Right hindlimb (tissue), 1 donor: ENCODE results near the gene PRKCH.

Source experiments
- DNase-seq: peaks from one replicate; pipeline ENCODE4 v3.0.0-alpha.2; 2018

The PRKCH gene

GRCh38 chr14:61477712-61478462 lies 156.5 kb downstream of the PRKCH start:
- DNase-seq, result no peak

- no peak for DNase-seq
These were observed 157.6 kb downstream of the PRKCH start for GRCh38 chr14:61478971-61479473.

GRCh38 chr14:61479746-61480502 lies 158.5 kb downstream of the PRKCH start:
- no peak for DNase-seq

- DNase-seq, result no peak
These were observed 159.4 kb downstream of the PRKCH start for GRCh38 chr14:61480704-61481285.

GRCh38 chr14:61481701-61482100 lies 160.3 kb downstream of the PRKCH start:
- no peak for DNase-seq

- DNase-seq, result no peak
These were observed 161.2 kb downstream of the PRKCH start for GRCh38 chr14:61482348-61483206.

- DNase-seq, result no peak
These were observed 162.1 kb downstream of the PRKCH start for GRCh38 chr14:61483476-61483875.

- DNase-seq, result no peak
These were observed 162.7 kb downstream of the PRKCH start for GRCh38 chr14:61484031-61484430.

- no peak for DNase-seq
These were observed 163.6 kb downstream of the PRKCH start for GRCh38 chr14:61484826-61485584.

- DNase-seq, result no peak
These were observed 164.3 kb downstream of the PRKCH start for GRCh38 chr14:61485661-61486060.

- DNase-seq, result no peak
These were observed 165.6 kb downstream of the PRKCH start for GRCh38 chr14:61486930-61487495.

GRCh38 chr14:61488417-61489401 lies 167.3 kb downstream of the PRKCH start:
- DNase-seq, result no peak

GRCh38 chr14:61489512-61489911 lies 168.1 kb downstream of the PRKCH start:
- no peak for DNase-seq

- no peak for DNase-seq
These were observed 168.6 kb downstream of the PRKCH start for GRCh38 chr14:61489932-61490331.

- DNase-seq, result no peak
These were observed 169.8 kb downstream of the PRKCH start for GRCh38 chr14:61491224-61491623.

- no peak for DNase-seq
These were observed 170.6 kb downstream of the PRKCH start for GRCh38 chr14:61491876-61492434.

GRCh38 chr14:61492474-61492873 lies 171.1 kb downstream of the PRKCH start:
- DNase-seq, result no peak

- DNase-seq, result peak; percentile 65
These were observed 171.9 kb downstream of the PRKCH start for GRCh38 chr14:61493239-61493638.

GRCh38 chr14:61494018-61494417 lies 172.6 kb downstream of the PRKCH start:
- no peak for DNase-seq

- DNase-seq, result no peak
These were observed 174.4 kb downstream of the PRKCH start for GRCh38 chr14:61495809-61496208.
